Globus pallidus (tissue), 1 donor: ENCODE results near the gene DUS2.

Source experiments
- DNase-seq: peaks from one replicate; pipeline ENCODE4 v3.0.0-alpha.2; 2015; ENCODE audit warnings: low spot score

The DUS2 gene

GRCh38 chr16:68077866-68078700 lies 55.0 kb downstream of the DUS2 start:
- no peak for DNase-seq

GRCh38 chr16:68078701-68079375 lies 55.8 kb downstream of the DUS2 start:
- no peak for DNase-seq

- no peak for DNase-seq
Observed at GRCh38 chr16:68079376-68079625, 56.2 kb downstream of the DUS2 start.

GRCh38 chr16:68079626-68080344 lies 56.7 kb downstream of the DUS2 start:
- peak; percentile 60 for DNase-seq

GRCh38 chr16:68081861-68082628 lies 59.0 kb downstream of the DUS2 start:
- DNase-seq = no peak

- DNase-seq = no peak
Observed at GRCh38 chr16:68082629-68083238, 59.6 kb downstream of the DUS2 start.

GRCh38 chr16:68083239-68083781 lies 60.2 kb downstream of the DUS2 start:
- DNase-seq = no peak

GRCh38 chr16:68083861-68084503 lies 60.9 kb downstream of the DUS2 start:
- no peak for DNase-seq

GRCh38 chr16:68084504-68085258 lies 61.6 kb downstream of the DUS2 start:
- DNase-seq = peak; percentile 95

GRCh38 chr16:68085259-68086071 lies 62.4 kb downstream of the DUS2 start, which contains the start of gene NFATC3:
TSS of gene NFATC3 (plus strand) at chr16:68085370. CDS start at chr16:68085682, 312 bp downstream.
- peak; percentile 98 for DNase-seq

GRCh38 chr16:68086336-68086841 lies 63.3 kb downstream of the DUS2 start:
- peak; percentile 34 for DNase-seq

- DNase-seq = no peak
Observed at GRCh38 chr16:68086860-68087268, 63.8 kb downstream of the DUS2 start.

- DNase-seq = no peak
Observed at GRCh38 chr16:68087688-68088087, 64.6 kb downstream of the DUS2 start.

- DNase-seq = no peak
Observed at GRCh38 chr16:68088130-68088972, 65.3 kb downstream of the DUS2 start.

- DNase-seq = no peak
Observed at GRCh38 chr16:68089067-68089466, 66.0 kb downstream of the DUS2 start.

GRCh38 chr16:68090130-68090529 lies 67.0 kb downstream of the DUS2 start:
- no peak for DNase-seq

- DNase-seq = no peak
Observed at GRCh38 chr16:68090533-68090932, 67.4 kb downstream of the DUS2 start.
